Stimulated activated memory B cell treated with anti-CD40 and anti-IgM and Interleukin-4, amounts not matched to agents 10 μg/mL and 1 μg/mL and 100 μg/mL, for 72 hours (primary cell): ENCODE results near the gene ACTG2.

Source experiments
- ATAC-seq: fragments of 150-1000 bp; cut with Tn5 transposase; 2 replicates; pipeline ENCODE4 v1.10.0; 2021
- H3K27ac Mint-ChIP-seq: one replicate; pipeline ENCODE4 v1.8.0; 2022; ENCODE audit warnings: mild to moderate bottlenecking, mixed read lengths
- H3K27me3 Mint-ChIP-seq: one replicate; pipeline ENCODE4 v1.8.0; 2022; ENCODE audit warnings: mixed read lengths
- H3K36me3 Mint-ChIP-seq: one replicate; pipeline ENCODE4 v1.8.0; 2022; ENCODE audit warnings: mixed read lengths
- H3K4me1 Mint-ChIP-seq: one replicate; pipeline ENCODE4 v1.8.0; 2022; ENCODE audit warnings: mixed read lengths
- H3K4me3 Mint-ChIP-seq: one replicate; pipeline ENCODE4 v1.8.0; 2022; ENCODE audit warnings: mild to moderate bottlenecking, moderate library complexity, mixed read lengths
- H3K9me3 Mint-ChIP-seq: one replicate; pipeline ENCODE4 v1.8.0; 2022; ENCODE audit warnings: mixed read lengths

The ACTG2 gene

GRCh38 chr2:73956218-73956865 is 63.5 kb downstream of the ACTG2 start:
- no peaks in the 10 kb centered on the region for H3K9me3 Mint-ChIP-seq
- peaks cover 12% of the 10 kb centered on the region for H3K4me1 Mint-ChIP-seq
- ATAC-seq = no peak
- no peak overlapping the region for H3K4me3 Mint-ChIP-seq
- H3K27me3 Mint-ChIP-seq = no peaks in the 10 kb centered on the region
- peaks cover 76% of the 10 kb centered on the region for H3K36me3 Mint-ChIP-seq
- no peak overlapping the region for H3K27ac Mint-ChIP-seq

- H3K9me3 Mint-ChIP-seq = peaks cover 6% of the 10 kb centered on the region
- H3K4me3 Mint-ChIP-seq = no peak overlapping the region
- no peaks in the 10 kb centered on the region for H3K27me3 Mint-ChIP-seq
- peaks cover 51% of the 10 kb centered on the region for H3K36me3 Mint-ChIP-seq
- no peak for ATAC-seq
- H3K4me1 Mint-ChIP-seq = peaks cover 17% of the 10 kb centered on the region
- H3K27ac Mint-ChIP-seq = no peak overlapping the region
Observed at GRCh38 chr2:73961274-73961673, 68.5 kb downstream of the ACTG2 start.

- Mint-ChIP-seq H3K4me1 (peaks cover 17% of the 10 kb centered on the region), H3K4me3 (no peak overlapping the region), H3K36me3 (peaks cover 44% of the 10 kb centered on the region), H3K9me3 (peaks cover 6% of the 10 kb centered on the region), H3K27me3 (no peaks in the 10 kb centered on the region), H3K27ac (no peak overlapping the region)
- ATAC-seq = no peak
Observed at GRCh38 chr2:73961823-73962615, 69.2 kb downstream of the ACTG2 start.

GRCh38 chr2:73962798-73963197 is 70.0 kb downstream of the ACTG2 start:
- no peak for ATAC-seq
- Mint-ChIP-seq H3K9me3 (peaks cover 6% of the 10 kb centered on the region), H3K27ac (peak overlapping the region; percentile 4), H3K4me1 (peaks cover 17% of the 10 kb centered on the region), H3K4me3 (no peak overlapping the region), H3K36me3 (peaks cover 37% of the 10 kb centered on the region), H3K27me3 (no peaks in the 10 kb centered on the region)

- no peak overlapping the region for H3K4me3 Mint-ChIP-seq
- ATAC-seq = peak; percentile 84
Observed at GRCh38 chr2:73963385-73964120, 70.7 kb downstream of the ACTG2 start.

GRCh38 chr2:73964223-73964622 is 71.4 kb downstream of the ACTG2 start:
- Mint-ChIP-seq H3K36me3 (peaks cover 23% of the 10 kb centered on the region), H3K4me3 (no peak overlapping the region), H3K27ac (peak overlapping the region; percentile 7), H3K9me3 (peaks cover 6% of the 10 kb centered on the region), H3K4me1 (peaks cover 17% of the 10 kb centered on the region), H3K27me3 (no peaks in the 10 kb centered on the region)
- ATAC-seq = peak; percentile 25

More at GRCh38 chr2:73963385-73964120, 70.7 kb downstream of the ACTG2 start:
- H3K36me3 Mint-ChIP-seq = peaks cover 29% of the 10 kb centered on the region
- H3K27ac Mint-ChIP-seq = peak overlapping the region; percentile 7
- H3K27me3 Mint-ChIP-seq = no peaks in the 10 kb centered on the region
- H3K9me3 Mint-ChIP-seq = peaks cover 6% of the 10 kb centered on the region
- peaks cover 17% of the 10 kb centered on the region for H3K4me1 Mint-ChIP-seq

GRCh38 chr2:73965053-73965452 is 72.2 kb downstream of the ACTG2 start:
- Mint-ChIP-seq H3K4me1 (peaks cover 22% of the 10 kb centered on the region), H3K27me3 (no peaks in the 10 kb centered on the region), H3K27ac (peak overlapping the region; percentile 7), H3K9me3 (peaks cover 6% of the 10 kb centered on the region), H3K36me3 (peaks cover 15% of the 10 kb centered on the region), H3K4me3 (no peak overlapping the region)
- no peak for ATAC-seq

- no peaks in the 10 kb centered on the region for H3K36me3 Mint-ChIP-seq
- no peaks in the 10 kb centered on the region for H3K9me3 Mint-ChIP-seq
- no peaks in the 10 kb centered on the region for H3K27me3 Mint-ChIP-seq
- H3K4me1 Mint-ChIP-seq = peaks cover 51% of the 10 kb centered on the region
- H3K27ac Mint-ChIP-seq = peak overlapping the region; percentile 23
- no peak for ATAC-seq
- no peak overlapping the region for H3K4me3 Mint-ChIP-seq
Observed at GRCh38 chr2:73968357-73968937, 75.6 kb downstream of the ACTG2 start.

- no peak overlapping the region for H3K4me3 Mint-ChIP-seq
- no peaks in the 10 kb centered on the region for H3K27me3 Mint-ChIP-seq
- H3K36me3 Mint-ChIP-seq = no peaks in the 10 kb centered on the region
- peak overlapping the region; percentile 77 for H3K27ac Mint-ChIP-seq
- ATAC-seq = no peak
- no peaks in the 10 kb centered on the region for H3K9me3 Mint-ChIP-seq
- H3K4me1 Mint-ChIP-seq = peaks cover 46% of the 10 kb centered on the region
Observed at GRCh38 chr2:73969356-73969755, 76.5 kb downstream of the ACTG2 start.
